HG03139 (cell line): ENCODE measurements around the gene TMEM106C.

Experiments used
- ATAC-seq: cut with Tn5 transposase; IDR thresholded peaks from one replicate; pipeline ENCODE4 v1.9.1; 2021; ENCODE audit not compliant: unreplicated experiment

Gene TMEM106C

GRCh38 chr12:47979166-47979565 is 15.8 kb downstream of the TMEM106C start:
- no peak for ATAC-seq

GRCh38 chr12:47979686-47980085 is 16.3 kb downstream of the TMEM106C start:
- no peak for ATAC-seq

GRCh38 chr12:47980197-47980596 is 16.8 kb downstream of the TMEM106C start:
- no peak for ATAC-seq

GRCh38 chr12:47980779-47981495 is 17.5 kb downstream of the TMEM106C start:
- no peak for ATAC-seq

GRCh38 chr12:47981496-47982260 is 18.3 kb downstream of the TMEM106C start:
- no peak for ATAC-seq

- ATAC-seq: no peak
Measured at GRCh38 chr12:47982311-47982710, 18.9 kb downstream of the TMEM106C start.

- ATAC-seq: no peak
Measured at GRCh38 chr12:47982770-47983169, 19.4 kb downstream of the TMEM106C start.

GRCh38 chr12:47983541-47984115 is 20.2 kb downstream of the TMEM106C start:
- ATAC-seq: no peak

- ATAC-seq: no peak
Measured at GRCh38 chr12:47984331-47984801, 21.0 kb downstream of the TMEM106C start.

GRCh38 chr12:47985596-47986290 is 22.3 kb downstream of the TMEM106C start:
- ATAC-seq: no peak

- no peak for ATAC-seq
Measured at GRCh38 chr12:47986291-47986660, 22.9 kb downstream of the TMEM106C start.

GRCh38 chr12:47986832-47987231 is 23.4 kb downstream of the TMEM106C start:
- no peak for ATAC-seq

GRCh38 chr12:47987411-47988072 is 24.1 kb downstream of the TMEM106C start:
- no peak for ATAC-seq

GRCh38 chr12:47988073-47989022 is 25.0 kb downstream of the TMEM106C start:
- no peak for ATAC-seq

GRCh38 chr12:47989023-47989417 is 25.6 kb downstream of the TMEM106C start:
- no peak for ATAC-seq

- no peak for ATAC-seq
Measured at GRCh38 chr12:47989666-47990065, 26.3 kb downstream of the TMEM106C start.

- ATAC-seq: peak; percentile 95
Measured at GRCh38 chr12:47990351-47991105, 27.1 kb downstream of the TMEM106C start.

GRCh38 chr12:47991106-47992061 is 28.0 kb downstream of the TMEM106C start:
- ATAC-seq: no peak
